Fibroblast of skin of back (primary cell): ENCODE results near the gene JARID2.

Source experiments
- DNase-seq: peaks from one replicate; pipeline ENCODE4 v3.0.0-alpha.2; 2013

Gene JARID2

DNA sequence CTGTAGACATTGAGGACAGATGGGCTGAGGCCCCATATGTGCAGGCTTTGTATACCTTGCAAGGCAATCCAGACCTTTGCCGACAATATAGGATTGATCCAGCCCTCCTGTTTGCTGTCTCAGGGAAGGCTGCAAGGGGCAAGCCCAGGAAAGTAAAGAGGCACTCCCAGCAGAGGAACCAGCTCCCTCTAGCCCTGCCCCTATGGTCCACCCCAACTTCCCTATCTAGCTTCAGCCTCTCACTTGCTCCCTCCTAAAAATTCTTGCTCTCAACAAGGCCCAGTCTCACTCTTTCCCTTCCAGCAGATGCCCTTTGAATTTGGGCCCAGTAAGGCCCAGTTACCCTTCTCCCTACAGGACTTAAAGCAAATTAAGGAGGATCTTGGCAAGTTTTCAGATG lies 92.6 kb downstream of the JARID2 start:
- DNase-seq = no peak

GRCh38 chr6:15339081-15339480 lies 93.2 kb downstream of the JARID2 start:
- no peak for DNase-seq

- DNase-seq = no peak
Measured at GRCh38 chr6:15340105-15340601, 94.3 kb downstream of the JARID2 start.

DNA sequence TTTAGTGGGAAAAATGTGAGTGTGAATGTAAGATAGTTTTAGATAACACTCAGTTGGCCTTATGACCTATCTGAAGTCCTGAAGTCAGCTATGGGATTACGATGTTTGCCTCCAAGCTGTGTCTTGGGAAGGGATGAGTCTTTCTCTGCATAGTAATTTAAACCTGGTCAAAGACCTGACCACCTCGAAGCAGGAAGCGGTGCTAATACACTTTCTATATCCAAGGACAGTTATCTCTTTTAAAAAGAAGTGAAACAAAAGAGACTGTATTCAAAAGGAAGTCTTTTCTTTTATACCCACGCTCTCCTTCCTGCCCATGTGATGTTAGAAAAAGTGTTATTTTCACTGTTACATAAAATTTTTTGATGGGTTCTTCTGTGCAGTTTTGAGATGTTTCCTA lies 94.9 kb downstream of the JARID2 start:
- DNase-seq = no peak

DNA sequence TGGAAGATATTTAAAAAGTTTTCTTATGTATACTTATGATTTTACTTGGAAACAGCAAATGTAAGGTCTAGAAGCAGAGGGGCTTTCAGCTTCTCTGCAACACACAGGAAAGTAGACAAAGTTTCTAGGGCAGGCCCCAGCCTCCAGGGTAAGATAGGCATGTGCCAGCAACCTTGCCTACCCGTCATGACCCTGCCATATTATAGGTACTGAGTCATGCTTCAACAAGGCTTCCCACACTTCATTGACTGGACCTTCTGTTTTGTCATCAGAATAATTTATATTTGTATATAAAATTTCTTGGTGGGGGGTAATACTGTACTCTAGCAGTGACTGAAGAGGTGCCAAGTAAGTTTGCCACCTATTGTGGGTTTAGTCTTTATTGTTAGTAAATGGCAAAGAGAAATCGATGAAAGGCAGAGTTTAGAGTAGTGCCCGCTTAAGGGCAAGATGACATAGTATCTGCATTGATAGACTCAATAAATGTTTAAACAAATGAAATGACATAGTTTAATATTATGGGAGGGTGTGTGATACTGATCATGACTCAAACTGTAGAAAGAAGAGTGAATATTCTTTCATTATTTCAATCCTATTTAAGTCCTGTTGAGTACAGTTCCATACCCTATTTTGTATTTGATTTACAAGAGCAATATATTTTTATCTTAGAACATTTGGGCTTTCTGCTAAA lies 95.6 kb downstream of the JARID2 start:
- no peak for DNase-seq

GRCh38 chr6:15342114-15342513 lies 96.2 kb downstream of the JARID2 start:
- no peak for DNase-seq

DNA sequence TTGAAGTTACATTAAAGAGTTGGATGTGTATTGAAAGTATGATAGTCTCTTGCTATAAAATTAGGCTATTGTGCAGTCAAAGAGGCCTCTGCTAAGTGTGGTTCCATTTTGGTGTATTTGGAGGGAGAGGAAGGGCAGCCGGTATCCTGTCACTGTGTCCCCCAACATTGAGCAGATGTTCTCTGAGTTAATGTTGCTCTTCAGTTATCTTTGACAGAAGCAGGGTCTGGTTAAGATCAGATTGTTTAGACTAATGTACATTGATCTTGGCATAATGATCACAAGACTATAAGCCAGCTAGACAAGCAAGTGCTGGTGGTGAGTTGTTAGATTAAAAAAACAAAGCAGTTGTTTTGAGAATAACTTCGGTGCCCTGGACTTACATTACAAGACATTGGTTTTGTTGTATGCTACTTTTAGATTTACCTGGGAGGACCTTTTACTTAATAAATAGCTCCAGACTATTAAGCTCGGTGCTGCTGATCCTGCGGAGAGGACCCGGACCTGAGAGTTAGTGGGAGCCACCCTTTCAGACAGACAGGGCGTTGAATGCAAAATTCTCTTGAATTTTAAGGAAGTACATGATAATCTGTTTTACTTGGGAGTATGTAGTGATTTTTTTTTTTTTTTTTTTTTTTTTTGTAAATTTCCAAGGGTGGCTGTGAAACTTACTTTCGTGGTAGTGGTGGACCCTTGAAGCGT lies 97.8 kb downstream of the JARID2 start:
- no peak for DNase-seq

DNA sequence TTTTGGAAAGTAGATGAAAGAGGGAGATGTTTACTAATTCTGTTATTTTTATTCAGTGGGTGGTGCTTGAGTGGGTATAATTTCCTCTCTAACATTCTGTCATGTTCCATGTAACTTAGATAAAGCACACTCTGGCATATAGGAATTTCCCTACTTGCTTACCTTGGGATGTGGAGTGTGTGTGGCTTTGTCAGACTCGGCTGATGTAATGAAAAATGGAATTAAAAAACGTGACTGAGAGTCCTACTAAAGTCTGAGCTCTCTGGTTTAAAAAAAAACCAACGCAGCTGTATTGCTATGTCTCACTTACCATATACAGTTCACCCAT lies 98.3 kb downstream of the JARID2 start:
- no peak for DNase-seq

DNA sequence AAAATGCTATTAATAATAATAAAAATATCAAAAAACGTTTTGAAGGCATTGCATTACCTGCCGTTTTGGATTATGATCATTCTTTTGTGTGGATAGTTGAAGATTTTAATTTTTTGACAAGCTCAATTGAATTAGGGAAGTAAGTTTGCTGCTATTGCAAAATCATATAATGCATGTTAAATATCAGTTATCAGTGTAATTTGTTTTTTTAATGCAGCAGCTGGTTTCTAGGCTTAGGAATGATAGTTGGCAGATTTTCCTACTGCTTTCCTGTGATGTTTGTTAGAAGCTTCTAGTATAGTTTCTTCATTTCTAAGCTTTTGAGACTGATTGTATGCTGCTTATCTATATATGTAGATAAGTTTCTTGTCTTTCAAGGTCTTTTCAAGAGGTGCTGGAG lies 99.0 kb downstream of the JARID2 start:
- DNase-seq = no peak

DNA sequence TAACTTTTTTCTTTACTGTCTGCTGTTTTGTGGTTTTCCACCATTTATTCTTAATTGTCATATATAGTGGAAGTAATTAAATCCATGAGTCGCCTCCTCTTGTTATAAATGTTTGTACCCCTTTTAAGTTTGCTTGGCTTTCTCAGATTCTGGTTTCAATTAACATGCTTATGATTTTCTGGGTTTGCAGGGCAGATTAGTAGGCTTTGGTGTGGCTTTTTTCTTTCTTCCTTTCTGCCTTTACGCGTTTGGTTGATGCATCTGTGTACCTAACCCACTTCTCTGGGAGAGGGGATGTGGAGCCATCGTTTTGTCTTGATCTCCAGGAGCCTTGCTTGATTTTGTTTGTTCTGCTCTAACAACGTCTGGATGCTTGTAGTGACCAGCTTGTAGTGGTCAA lies 100.4 kb downstream of the JARID2 start:
- no peak for DNase-seq

DNA sequence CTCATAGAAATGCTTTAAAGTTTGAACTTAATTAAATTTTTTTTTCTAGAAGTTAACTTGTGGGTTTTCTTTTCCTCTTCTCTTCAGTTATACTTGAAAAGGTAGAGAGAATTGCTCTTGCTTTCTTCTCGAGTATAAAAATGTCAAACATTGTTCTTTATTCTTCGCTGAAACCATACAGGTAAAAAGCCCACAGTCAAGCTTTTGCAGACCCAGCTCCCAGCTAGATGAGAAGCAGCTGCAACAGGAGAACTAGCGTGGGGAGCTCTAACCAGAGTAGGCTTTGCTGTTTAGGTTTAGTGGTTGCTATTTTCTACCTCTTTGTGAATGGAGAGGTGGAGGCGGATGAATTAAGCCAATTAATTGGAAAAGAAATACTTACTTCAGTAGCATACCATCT lies 102.7 kb downstream of the JARID2 start:
- no peak for DNase-seq

DNA sequence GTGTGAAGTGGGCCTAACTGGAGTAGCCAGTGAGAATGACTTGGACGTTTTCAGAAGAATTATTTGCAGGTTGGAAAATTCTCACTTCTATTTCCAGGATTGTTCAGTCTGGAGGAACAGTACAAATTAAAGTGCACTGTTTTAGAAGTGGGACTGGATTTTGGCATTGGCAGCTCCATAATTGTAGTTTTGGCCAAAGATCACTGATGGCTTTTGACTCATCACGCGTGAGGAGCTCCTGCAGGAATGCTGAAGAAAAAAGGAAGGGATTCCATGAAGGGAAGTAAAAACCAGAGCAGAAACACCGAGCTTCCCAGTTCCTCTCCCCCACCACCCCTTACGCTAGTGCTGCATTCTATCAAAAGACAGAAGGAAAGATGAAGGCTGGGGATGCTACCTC lies 103.5 kb downstream of the JARID2 start:
- DNase-seq = peak; percentile 15

DNA sequence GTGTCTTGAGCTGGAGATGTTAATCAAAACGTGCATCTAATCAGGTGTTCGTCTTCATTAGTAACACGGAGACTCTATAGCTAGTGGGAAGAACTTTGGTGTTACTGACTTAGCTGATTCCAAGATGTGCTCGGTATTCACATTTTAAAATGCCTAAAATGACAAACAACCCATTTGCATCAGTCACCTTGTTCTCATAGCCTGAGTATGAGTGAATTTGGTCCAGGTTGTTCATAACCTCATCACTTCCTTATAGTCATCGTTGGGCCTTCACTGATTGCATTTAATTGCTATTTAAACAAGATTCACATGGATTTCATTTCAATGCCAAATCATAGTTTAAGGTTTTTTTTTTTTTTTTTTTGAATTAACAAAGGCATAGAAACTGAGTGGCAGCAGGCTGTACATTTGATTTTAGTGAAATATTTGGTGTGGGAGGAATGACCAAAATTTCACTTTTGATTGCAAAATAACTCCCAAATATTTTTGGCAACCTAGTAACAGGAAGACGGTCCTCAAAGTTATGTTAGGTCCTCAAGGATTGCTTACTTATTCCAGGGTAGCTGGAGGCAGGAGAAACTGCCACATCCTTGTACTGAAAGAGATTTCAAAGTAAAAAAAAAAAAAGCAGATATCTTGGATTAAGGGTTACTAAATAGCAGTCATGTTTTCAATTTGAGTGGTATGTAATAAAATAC lies 104.7 kb downstream of the JARID2 start:
- DNase-seq = no peak

DNA sequence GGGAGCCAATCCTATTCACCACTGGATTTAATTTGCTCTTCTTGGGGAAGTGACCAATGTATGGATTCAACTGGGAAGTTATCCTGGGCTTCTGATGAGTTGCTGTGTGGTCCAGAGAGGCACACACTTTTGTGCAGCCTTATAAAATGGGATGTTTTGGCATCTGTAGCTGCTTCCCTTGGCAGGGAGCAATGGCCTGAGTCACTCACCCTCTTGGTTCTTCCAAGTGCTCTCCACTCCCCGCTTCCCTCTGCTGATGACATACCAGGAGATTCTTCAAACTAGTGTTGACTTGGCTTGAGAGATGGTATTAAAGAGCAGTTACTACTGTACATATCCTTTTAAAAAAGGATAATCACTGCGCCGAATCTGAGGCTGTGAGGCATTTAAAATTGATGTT lies 105.8 kb downstream of the JARID2 start:
- peak; percentile 88 for DNase-seq

- DNase-seq = no peak
Measured at GRCh38 chr6:15352220-15352619, 106.4 kb downstream of the JARID2 start.

- DNase-seq = no peak
Measured at GRCh38 chr6:15352845-15353244, 107.0 kb downstream of the JARID2 start.

DNA sequence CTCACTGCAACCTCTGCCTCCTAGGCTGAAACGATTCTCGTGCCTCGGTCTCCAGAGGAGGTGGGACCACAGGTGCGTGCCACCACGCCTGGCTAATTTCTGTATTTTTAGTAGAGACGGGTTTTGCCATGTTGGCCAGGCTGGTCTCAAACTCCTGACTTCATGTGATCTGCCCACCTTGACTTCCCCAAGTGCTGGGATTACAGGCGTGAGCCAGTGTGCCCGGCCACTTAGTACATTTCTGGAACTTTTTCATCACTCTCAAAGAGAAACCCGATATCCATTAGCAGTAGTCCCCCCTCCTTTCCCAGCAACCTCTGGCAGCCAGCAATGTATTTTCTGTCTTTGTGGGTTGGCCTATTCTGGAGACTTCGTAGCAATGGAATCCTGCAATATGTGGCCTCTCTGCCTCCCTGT lies 109.8 kb downstream of the JARID2 start:
- DNase-seq = peak; percentile 28

DNA sequence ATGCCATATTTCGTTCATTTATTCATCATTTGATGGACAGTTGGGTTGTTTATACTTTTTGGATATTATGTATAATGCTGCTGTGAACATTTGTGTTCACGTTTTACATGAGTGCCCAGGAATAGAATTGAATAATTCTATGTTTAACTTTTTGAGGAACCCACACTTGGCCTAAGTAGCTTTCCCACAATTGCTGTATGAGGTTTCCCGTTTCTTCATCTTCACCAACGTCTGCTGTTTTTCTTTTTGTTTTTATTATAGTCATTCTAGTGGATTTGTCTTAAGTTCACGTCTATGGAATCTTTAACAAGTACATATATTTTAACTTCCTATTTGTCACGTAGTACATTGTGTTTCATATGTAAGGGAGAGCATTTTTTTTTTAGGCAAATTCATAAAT lies 110.3 kb downstream of the JARID2 start:
- DNase-seq = no peak

DNA sequence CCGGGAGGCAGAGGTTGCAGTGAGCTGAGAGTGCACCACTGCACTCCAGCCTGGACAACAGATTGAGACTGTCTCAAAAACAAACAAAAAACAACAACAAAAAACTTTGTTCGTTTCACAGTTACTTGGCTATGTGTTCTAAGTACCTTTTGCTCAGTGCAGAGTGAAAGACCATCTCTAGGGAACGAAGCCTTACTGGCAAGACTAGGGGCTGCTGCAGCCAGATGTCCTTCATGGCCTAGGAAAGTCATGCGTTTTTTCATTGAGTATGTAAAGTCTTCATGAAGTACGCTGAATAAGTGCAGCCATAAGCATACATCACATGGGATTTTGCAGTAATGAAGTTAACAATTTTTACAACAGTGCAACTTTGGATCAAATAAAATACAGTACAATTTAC lies 111.1 kb downstream of the JARID2 start:
- no peak for DNase-seq

GRCh38 chr6:15357782-15358181 lies 111.9 kb downstream of the JARID2 start:
- no peak for DNase-seq

DNA sequence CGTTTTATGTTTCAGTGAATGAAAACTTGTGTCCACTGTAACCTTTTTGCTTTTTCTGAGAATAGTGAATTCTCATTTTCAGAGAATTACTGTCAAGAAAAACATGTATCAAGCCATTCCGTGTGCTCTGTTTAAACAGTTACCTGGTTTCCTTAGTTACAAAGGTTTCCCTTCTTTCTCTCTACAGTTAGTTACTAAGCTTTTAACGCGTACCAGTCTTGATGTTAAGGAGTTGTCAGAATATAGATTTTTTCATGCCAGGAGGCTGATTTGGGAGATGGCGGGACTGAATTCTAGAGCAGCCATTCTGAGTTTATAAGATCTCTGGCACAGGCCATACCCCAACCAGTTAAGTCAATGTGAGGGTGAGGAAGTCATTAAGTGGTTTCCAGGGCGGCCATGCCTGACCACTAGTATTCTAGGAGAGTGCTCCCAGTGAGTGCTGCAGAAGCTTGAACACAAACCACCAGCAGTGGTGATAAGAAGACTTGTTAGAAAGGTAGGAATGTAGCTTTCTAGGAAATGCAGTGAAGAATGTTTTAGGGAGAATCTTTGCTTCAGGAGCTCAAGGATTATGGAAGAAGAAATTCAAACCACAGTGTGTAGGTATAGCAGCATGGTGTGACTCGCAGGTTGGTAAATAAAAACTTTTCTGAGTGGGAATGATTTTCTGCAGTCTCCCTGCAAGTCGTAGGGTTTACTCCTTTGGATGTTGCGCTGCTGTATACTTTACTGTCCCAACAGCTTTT lies 112.9 kb downstream of the JARID2 start:
- DNase-seq = peak; percentile 42

DNA sequence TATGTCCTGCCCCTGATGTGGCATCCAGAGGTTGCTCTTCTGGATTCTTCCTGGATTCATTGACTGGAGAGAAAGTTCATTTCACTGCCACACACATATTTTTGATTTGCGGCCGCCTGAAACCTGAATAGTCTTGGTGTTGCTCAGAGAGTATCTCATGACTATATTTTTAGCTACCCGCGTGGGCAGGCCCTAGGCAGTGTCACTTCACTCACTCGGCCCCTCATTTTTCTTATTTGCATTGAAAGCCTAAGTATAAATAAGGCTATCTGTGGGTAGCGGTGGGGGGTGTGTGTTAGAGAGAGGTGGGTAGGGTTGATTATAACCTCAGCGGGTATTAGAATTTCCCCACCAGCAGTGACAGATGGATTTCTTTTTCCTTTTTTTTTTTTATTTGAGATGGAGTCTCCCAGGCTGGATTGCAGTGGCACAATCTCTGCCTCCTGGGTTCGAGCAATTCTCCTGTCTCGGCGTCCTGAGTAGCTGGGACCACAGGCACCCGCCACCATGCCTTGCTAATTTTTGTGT lies 113.5 kb downstream of the JARID2 start:
- peak; percentile 70 for DNase-seq

DNA sequence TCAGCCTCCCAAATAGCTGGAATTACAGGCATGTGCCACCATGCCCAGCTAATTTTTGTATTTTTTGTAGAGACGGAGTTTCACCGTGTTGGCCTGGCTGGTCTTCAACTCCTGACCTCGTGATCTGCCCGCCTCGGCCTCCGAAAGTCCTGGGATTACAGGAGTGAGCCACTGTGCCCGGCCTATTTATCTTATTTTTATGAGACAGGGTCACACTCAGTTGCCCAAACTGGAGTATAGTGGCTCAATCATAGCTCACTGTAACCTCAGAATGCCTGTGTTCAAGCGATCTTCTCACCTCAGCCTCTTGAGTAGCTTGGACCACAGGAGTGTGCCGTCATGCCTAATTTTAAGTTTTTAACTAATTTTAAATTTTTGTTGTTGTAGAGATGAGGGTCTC lies 114.4 kb downstream of the JARID2 start:
- no peak for DNase-seq
